Rectal smooth muscle tissue (tissue), 1 donor: ENCODE results near the gene EGR2.

ENCODE experiments used
- H3K27ac ChIP-seq: one replicate; pipeline ENCODE4 v1.7.0; 2013; ENCODE audit warnings: low read depth, low read length, inconsistent platforms
- H3K27me3 ChIP-seq: one replicate; pipeline ENCODE4 v1.7.0; 2013; ENCODE audit warnings: low read length; ENCODE audit not compliant: control insufficient read depth, insufficient read depth
- H3K36me3 ChIP-seq: one replicate; pipeline ENCODE4 v1.7.0; 2013; ENCODE audit warnings: low read length; ENCODE audit not compliant: control insufficient read depth, insufficient read depth
- H3K4me1 ChIP-seq: one replicate; pipeline ENCODE4 v1.7.0; 2013; ENCODE audit warnings: low read length; ENCODE audit not compliant: control insufficient read depth, insufficient read depth
- H3K4me3 ChIP-seq: one replicate; pipeline ENCODE4 v1.7.0; 2013; ENCODE audit warnings: low read length
- H3K9ac ChIP-seq: one replicate; pipeline ENCODE4 v1.7.0; 2013; ENCODE audit warnings: low read length

EGR2 gene

GRCh38 chr10:62816331-62817120 lies at the start of gene EGR2:
Gene EGR2, minus strand, starts transcription at chr10:62816366. Its CDS starts 337 bp downstream, at chr10:62816029.
- no peaks in the 10 kb centered on the region for H3K36me3 ChIP-seq
- peak within 1 kb of the TSS; percentile 88 for H3K4me3 ChIP-seq
- peaks cover 19% of the 10 kb centered on the region for H3K27me3 ChIP-seq
- peak within 1 kb of the TSS; percentile 60 for H3K9ac ChIP-seq
- peaks cover 4% of the 10 kb centered on the region for H3K4me1 ChIP-seq
- H3K27ac ChIP-seq, result peak within 1 kb of the TSS; percentile 73

DNA sequence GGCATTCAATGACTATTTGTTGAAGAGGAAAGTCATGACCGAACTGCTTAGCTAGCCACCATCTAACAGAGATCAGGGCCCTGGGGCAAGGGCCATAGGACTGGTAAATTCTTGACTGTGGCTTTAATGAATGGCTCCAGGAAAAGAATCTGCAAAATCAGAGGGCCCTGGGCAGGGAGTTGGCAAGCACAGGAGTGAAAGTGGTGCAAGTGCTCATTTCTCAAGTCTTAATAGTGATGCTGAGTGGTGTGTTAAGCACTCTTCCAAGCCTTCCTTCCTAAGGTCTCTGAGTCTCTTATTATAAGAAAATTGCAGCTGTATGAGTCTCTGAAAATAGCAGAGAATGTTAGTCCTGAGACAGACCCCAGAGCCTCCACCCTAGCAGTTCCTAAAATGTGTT lies 46.3 kb upstream of the EGR2 start:
- no peak overlapping the region for H3K27ac ChIP-seq
- H3K4me3 ChIP-seq, result no peak overlapping the region
- H3K36me3 ChIP-seq, result no peaks in the 10 kb centered on the region
- H3K27me3 ChIP-seq, result no peaks in the 10 kb centered on the region
- no peaks in the 10 kb centered on the region for H3K4me1 ChIP-seq
- H3K9ac ChIP-seq, result no peak overlapping the region

- no peaks in the 10 kb centered on the region for H3K36me3 ChIP-seq
- no peaks in the 10 kb centered on the region for H3K4me1 ChIP-seq
- H3K27ac ChIP-seq, result no peak overlapping the region
- no peak overlapping the region for H3K9ac ChIP-seq
- H3K4me3 ChIP-seq, result no peak overlapping the region
- no peaks in the 10 kb centered on the region for H3K27me3 ChIP-seq
Observed at GRCh38 chr10:62861507-62861906, 45.3 kb upstream of the EGR2 start.

- Histone ChIP-seq H3K27me3 (no peaks in the 10 kb centered on the region), H3K27ac (no peak overlapping the region)
Observed at GRCh38 chr10:62860946-62861345, 44.8 kb upstream of the EGR2 start.

DNA sequence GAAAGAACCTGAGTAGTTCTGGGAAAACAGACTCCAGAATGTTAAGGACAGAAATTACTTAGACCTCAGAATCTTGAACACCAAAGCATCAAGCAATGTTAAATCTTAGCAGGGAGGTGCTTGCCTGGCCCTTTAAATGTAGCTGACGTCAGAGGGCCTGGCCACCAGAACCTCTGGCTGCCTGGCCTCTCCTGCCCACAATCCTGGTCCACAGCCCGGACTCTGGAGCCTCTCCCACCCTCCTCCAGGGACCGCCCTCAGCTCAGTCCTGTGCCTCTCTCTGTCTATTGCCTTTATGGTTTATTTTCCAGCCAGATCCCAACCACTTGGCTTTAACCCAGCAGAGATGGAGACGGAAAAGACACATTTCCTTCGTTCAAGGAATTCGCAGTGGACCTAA lies 42.2 kb upstream of the EGR2 start:
- no peaks in the 10 kb centered on the region for H3K4me1 ChIP-seq
- H3K27ac ChIP-seq, result no peak overlapping the region
- no peaks in the 10 kb centered on the region for H3K36me3 ChIP-seq
- H3K27me3 ChIP-seq, result no peaks in the 10 kb centered on the region
- H3K9ac ChIP-seq, result no peak overlapping the region
- H3K4me3 ChIP-seq, result no peak overlapping the region

More at GRCh38 chr10:62860946-62861345, 44.8 kb upstream of the EGR2 start:
- no peaks in the 10 kb centered on the region for H3K4me1 ChIP-seq
- H3K9ac ChIP-seq, result no peak overlapping the region
- no peaks in the 10 kb centered on the region for H3K36me3 ChIP-seq
- H3K4me3 ChIP-seq, result no peak overlapping the region

- Histone ChIP-seq H3K9ac (no peak overlapping the region), H3K27me3 (no peaks in the 10 kb centered on the region), H3K36me3 (no peaks in the 10 kb centered on the region), H3K4me3 (no peak overlapping the region), H3K4me1 (no peaks in the 10 kb centered on the region), H3K27ac (no peak overlapping the region)
Observed at GRCh38 chr10:62856021-62856420, 39.9 kb upstream of the EGR2 start.

- no peak overlapping the region for H3K27ac ChIP-seq
- no peaks in the 10 kb centered on the region for H3K4me1 ChIP-seq
- H3K4me3 ChIP-seq, result no peak overlapping the region
- H3K27me3 ChIP-seq, result no peaks in the 10 kb centered on the region
- no peaks in the 10 kb centered on the region for H3K36me3 ChIP-seq
- no peak overlapping the region for H3K9ac ChIP-seq
Observed at GRCh38 chr10:62853710-62854109, 37.5 kb upstream of the EGR2 start.

GRCh38 chr10:62852961-62853702 lies 37.0 kb upstream of the EGR2 start:
- no peaks in the 10 kb centered on the region for H3K4me1 ChIP-seq

DNA sequence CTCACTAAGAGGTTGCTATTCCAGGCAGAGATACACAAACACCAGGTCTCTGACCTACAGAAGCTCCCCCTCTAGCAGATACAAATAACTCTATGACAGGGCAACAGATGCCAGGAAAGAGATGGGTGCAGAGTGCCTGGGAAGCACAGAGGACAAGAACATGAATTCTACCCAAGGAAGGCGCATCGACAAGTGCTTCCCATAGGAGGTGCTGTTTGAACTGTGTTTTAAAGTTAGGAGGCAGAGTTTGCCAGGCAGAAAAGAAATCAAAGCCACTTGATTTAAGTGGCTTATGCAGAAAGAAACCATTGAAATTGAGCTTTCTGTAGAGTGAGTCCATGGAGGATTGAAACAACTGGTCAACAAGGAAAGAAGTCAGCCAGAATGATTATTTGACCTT lies 35.3 kb upstream of the EGR2 start:
- Histone ChIP-seq H3K4me3 (no peak overlapping the region), H3K9ac (no peak overlapping the region), H3K36me3 (no peaks in the 10 kb centered on the region), H3K27ac (no peak overlapping the region), H3K4me1 (no peaks in the 10 kb centered on the region), H3K27me3 (no peaks in the 10 kb centered on the region)

More at GRCh38 chr10:62852961-62853702, 37.0 kb upstream of the EGR2 start:
- H3K36me3 ChIP-seq, result no peaks in the 10 kb centered on the region
- no peak overlapping the region for H3K4me3 ChIP-seq
- no peaks in the 10 kb centered on the region for H3K27me3 ChIP-seq
- H3K27ac ChIP-seq, result no peak overlapping the region
- no peak overlapping the region for H3K9ac ChIP-seq

DNA sequence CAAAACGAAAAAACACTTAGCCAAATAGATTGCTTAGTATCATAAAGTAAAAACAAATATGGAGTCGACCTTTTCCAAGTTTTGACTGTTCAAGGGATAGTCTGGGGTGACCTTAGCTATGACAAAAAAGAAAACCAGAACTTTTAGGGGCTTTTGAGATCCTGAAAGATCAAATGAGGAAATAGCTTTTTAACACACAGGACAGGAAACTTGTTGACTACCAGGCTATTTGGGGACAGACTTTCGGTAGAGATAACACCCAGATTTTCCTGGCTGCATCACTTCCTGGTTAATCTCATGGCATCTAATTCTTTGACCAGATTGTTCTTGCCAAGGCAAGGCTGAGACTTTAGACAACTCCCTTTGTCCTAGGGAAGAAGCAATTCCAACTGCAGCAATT lies 34.5 kb upstream of the EGR2 start:
- H3K36me3 ChIP-seq, result no peaks in the 10 kb centered on the region
- H3K9ac ChIP-seq, result no peak overlapping the region
- no peak overlapping the region for H3K4me3 ChIP-seq
- H3K27me3 ChIP-seq, result no peaks in the 10 kb centered on the region
- no peaks in the 10 kb centered on the region for H3K4me1 ChIP-seq
- H3K27ac ChIP-seq, result no peak overlapping the region

DNA sequence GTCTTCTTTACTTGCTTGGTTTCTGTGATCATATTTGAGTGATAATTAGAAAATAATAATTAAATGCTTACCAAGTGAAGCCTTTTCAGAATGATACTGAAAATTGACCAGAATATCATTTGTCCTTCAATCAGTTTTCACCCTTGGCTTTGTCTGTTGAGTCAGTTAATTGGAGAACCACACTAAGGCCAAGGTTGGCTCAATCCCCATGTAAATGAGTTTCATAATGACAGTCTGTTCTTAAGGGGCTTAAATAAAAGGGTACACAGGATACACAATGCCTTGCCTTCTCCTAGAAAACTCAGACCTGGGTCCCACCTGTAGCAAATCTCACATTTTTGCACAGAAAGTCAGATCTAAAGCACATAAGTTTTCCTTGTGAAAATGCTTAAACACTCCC lies 31.3 kb upstream of the EGR2 start:
- Histone ChIP-seq H3K9ac (no peak overlapping the region), H3K27ac (no peak overlapping the region), H3K27me3 (no peaks in the 10 kb centered on the region), H3K4me3 (no peak overlapping the region), H3K36me3 (no peaks in the 10 kb centered on the region), H3K4me1 (no peaks in the 10 kb centered on the region)

GRCh38 chr10:62844280-62845011 lies 28.3 kb upstream of the EGR2 start:
- H3K9ac ChIP-seq, result no peak overlapping the region
- H3K4me1 ChIP-seq, result no peaks in the 10 kb centered on the region
- no peak overlapping the region for H3K27ac ChIP-seq
- H3K27me3 ChIP-seq, result no peaks in the 10 kb centered on the region
- no peak overlapping the region for H3K4me3 ChIP-seq
- H3K36me3 ChIP-seq, result no peaks in the 10 kb centered on the region
